Colon (tissue), 2 donors: Measurements from ENCODE around the gene FMR1NB.

Experiments used
- FAIRE-seq: peaks from 2 replicates; lab custom pipeline; 2012; peaks lifted over from hg19 to GRCh38; lab: Jason Lieb, UNC
- donor health status: control.
- donor health status: control.

Gene FMR1NB

GRCh38 chrX:148070504-148070877, 89.4 kb downstream of the FMR1NB start:
- FAIRE-seq, result peak; percentile 10
